HCEC 1CT (cell line): ENCODE data around the gene STAT3.
A peak's percentile ranks its signal among the peaks of the same experiment; 100 is the strongest.
"Not testable (repeated sequence)": the region's sequence is repeated elsewhere in the genome, so short reads cannot be mapped to it uniquely, and the experiment has no call there.

Experiments used
- DNase-seq: peaks from one replicate; pipeline ENCODE4 v3.0.0-alpha.2; 2017

STAT3 gene

DNA sequence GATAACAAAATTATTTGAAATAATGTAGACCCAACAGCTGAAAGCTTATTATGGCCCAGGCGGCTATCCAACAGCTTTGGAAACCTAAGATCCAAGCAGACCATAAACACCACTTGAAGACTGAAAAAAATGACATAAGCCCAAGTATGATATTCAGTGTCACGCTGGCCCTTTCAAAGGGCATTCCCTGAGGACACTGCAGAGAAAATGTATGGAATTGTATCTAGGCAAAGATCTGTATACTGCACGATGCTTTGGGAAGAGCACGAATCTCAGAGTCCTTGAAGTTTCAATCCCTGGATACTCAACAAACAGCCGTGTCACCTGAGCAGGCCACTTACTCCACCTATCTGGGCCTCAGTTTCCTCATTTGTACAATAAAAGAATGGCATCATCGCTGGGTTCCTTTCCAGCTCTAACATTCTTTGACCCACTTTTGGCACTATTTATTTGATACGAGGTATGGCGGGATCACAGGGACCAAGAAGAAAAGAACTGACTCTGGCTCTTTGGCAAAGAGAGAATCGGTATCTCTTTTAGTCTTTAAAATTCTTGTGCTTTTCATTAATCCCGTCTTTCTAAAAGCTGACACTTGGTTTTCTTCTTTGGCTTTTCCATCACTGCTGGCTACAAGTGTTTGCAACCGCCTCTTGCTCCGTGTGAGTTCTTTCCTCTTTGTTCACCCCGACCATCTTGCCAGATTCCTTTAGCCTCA, 113.3 kb downstream of the STAT3 start:
- no peak for DNase-seq

DNA sequence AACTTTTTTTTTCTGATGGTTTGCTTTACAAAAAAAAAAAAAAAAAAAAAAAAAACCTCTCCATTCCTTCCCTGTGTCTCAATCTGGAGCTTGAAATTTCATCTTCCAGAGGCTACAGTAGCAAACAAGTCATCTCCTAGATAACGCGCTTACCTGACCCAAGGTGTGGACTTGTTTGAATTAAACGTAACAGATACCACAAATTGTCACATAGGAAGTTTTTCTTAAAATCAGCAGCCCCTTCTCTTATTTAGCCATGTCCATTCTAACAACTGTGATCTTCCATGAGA, 114.0 kb downstream of the STAT3 start:
- DNase-seq, result no peak

DNA sequence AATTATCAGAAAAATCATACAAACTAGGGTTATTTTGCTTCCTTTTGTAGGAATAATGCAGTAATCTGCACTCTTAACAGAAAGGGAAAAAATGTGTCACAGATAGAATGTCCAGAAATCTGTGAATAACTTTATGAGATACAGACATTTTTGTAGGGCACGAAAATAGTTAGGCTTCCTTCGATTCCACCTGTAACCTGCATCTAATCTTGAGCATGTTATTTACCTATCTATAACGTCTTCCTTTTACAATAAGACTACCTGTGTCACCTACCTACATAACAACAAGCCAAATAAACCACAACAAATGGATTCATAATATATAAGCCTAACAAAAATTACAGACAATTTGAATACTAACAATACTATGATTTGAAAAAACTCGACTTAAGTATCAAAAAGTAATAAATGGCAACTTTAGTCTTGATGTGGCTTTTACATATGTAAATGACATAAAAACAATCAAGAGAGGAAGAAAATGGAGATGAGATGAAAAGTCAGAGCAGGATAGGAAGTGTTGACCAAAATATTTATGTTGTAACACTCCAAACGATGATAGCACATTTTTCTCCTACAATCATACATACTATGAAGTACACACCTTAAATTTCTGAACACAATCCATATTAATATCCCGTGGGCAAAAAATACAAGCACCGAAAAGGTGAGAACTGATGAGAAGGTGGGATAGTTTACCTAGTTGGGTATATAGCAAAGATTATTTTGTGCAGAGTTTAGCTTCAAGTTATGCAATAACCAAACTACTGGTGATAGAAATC, 114.6 kb downstream of the STAT3 start:
- no peak for DNase-seq

DNA sequence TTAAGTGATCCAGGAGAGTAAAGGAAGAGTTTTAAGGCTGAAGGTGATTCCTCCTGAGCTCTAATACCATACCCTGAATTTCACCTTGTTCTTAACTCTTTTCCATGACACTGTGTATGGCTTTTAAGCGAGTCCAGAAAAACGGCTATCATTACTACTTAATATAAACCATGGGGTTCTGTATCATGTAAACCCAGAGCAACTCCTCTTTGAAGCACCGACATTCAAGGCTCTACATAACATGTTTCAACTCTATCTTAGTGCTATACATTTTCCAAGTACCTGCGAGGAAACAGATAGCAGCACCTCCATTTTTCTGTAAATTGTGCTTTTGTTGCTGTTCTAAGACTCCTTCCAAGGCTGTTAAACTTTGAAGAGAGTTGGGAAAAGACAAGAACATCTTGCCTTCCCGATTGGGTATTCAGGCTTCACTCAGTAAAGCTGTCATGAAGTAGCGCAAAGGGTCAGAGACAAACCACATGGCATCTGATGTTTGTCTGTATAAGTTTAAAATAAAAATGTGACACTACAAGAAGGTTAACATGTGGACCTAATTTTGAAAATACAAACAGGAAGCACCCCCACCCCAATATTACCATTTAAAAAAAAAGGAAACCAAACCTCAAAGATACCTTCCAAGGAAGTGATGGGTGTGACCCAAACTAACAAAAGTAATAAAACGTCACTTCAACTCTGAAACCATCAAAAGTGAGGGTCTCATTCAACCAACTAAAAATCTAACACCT, 115.9 kb downstream of the STAT3 start:
- DNase-seq, result no peak

DNA sequence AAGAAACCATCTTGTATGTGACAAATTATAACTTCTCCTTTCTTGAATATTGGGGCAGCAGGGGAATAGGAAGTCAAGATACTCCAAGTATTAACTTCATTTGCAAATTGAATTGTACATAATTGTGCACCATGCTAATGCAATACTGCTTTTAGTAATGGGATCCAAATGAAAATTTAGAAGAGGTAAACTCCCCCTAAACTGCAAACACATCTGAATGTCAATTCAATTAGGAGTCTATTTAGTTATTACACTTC, 116.5 kb downstream of the STAT3 start:
- DNase-seq, result no peak

DNA sequence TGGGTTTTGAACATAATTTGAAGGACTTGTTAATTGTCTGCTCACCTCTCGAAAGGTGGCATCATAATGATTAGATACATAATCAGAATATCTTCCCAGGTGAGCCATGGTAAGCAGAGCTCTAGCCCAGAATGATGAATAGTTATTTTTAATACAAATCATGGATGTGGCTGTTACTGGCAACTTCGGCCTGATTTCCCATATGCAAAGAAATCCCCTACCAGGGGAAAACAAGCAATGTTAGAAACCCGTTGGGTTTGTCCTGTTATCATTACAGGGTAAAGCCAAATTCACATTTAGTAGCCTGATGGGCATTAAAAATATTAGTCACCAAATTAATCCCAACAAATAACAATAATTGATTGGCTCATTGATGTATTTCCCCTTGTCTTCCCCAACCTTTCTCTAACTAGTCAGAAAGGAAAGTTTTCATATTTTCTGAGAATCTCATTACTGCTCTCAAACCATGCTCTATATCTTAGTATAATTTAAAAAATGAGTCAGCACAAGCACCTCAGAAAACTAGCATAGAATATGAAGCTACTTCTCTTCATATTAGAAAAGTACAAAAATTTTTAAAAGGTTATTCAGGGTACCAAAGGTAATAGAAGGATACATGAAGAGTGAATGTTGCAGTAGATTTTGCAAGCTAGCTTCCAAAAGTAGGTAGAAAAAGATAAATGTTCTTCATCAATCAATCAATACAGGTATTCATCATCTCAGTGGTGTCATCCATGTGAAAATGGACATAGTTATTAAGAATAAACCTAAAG, 117.0 kb downstream of the STAT3 start:
- DNase-seq, result no peak

DNA sequence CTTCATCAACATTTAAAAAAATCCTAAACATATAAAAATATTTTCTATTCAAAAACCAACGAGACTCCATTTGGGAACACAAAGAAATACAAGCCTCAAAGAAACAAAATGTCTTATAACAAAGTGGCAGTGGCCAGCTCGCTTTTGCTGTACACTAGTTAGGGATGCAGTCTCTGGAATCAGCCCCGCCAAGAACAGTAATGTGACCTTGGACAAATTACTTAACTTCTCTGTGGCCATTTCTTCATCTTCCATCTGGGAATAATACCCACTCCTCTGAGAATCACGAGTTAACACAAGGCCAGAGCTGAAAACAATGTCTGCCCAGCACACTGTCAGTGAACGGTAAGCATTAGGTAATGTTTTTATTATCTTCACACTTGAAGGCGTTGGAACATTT, 117.6 kb downstream of the STAT3 start:
- DNase-seq, result no peak

DNA sequence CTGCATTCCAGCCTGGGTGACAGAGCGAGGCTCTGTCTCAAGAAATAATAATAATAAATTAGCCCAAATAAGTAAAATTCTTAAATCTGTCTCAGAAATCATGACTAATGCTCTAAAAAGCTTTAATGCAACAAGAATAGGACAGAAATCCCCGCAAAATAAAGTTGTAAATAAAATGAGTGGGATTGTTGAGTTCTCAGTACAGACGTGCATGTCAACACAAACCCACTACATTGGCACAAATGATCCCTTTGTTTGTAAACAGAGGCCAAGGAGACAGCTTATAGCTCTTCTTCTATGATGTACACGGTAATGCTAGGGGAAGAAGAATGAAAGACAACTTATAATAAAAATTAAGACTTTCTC, 118.1 kb downstream of the STAT3 start:
- no peak for DNase-seq

DNA sequence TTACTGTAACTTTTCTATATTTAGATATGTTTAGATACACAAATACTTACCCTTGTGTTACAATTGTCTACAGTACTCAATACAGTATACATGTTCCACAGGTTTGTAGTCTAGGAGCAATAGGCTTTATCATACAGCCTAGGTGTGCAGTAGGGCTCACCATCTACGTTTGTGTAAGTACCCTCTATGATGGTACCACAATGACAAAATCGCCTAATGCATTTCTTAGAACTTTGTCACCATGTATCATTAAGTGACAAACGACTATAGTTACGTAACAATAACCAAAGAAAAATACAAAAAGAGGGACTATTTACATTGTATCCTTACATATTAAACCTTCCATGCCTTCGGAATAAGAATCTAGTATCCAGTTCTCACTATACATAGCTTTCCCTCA, 120.0 kb downstream of the STAT3 start:
- no peak for DNase-seq

DNA sequence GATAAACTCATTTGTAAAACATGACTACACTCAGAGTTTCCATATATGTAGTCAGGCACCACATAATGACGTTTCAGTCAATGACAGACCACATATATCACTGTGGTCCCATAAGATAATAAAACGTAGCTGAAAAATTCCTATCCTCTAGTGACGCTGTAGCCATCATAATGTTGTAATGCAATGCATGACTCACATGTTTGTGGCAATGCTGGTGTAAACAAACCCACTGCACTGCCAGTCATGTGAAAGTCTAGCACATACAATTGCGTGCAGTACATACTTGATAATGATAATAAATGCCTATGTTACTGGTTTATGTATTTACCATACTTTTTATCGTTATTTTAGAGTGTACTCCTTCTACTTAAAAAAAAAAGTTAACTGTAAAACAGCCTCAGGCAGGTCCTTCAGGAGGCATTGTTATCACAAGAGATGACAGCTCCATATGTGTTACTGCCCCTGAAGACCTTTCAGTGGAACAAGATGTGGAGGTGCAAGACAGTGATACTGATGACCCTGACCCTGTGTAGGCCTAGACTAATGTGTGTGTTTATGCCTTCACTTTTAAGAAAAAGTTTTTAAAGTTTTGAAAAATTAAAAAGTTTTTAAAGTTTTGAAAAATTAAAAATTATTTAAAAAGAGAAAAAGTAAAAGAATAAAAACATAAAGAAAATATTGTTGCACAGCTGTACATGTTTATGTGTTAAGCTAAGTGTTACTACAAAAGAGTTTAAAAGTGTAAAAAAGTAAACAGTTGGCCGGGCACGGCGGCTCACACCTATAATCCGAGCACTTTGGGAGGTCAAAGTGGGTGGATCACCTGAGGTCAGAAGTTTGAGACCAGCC, 121.1 kb downstream of the STAT3 start:
- peak; percentile 93 for DNase-seq

DNA sequence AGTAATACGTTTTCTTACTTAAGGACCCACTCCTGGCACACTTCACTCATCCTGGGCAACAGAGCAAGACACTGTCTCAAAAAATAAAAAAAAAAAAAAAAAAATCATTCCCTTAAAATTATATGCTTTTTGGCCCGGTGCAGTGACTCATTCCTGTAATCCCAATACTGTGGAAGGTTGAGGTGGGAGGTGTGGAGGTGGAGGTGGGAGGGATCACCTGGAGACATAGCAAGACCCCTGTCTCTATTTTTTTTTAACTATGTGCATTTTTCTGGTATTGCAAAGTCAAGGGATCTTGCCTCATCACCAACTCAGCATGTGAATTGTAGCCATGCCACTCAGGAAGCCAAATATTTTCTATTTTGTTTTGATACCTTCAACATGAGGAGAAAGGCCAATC, 121.8 kb downstream of the STAT3 start:
- DNase-seq, result no peak

DNA sequence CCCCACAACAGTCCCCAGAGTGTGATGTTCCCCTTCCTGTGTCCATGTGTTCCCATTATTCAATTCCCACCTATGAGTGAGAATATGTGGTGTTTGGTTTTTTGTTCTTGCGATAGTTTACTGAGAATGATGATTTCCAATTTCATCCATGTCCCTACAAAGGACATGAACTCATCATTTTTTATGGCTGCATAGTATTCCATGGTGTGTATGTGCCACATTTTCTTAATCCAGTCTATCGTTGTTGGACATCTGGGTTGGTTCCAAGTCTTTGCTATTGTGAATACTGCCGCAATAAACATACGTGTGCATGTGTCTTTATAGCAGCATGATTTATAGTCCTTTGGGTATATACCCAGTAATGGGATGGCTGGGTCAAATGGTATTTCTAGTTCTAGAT, 123.9 kb downstream of the STAT3 start:
- not testable (repeated sequence) for DNase-seq
